KBM-7 (cell line): ENCODE results near the gene WT1.
A peak's percentile ranks its signal among the peaks of the same experiment; 100 is the strongest.
"Not testable (repeated sequence)": the region's sequence is repeated elsewhere in the genome, so short reads cannot be mapped to it uniquely, and the experiment has no call there.

Source experiments
- DNase-seq: peaks from one replicate; pipeline ENCODE4 v3.0.0-alpha.2; 2015
- in situ Hi-C: fragments of 300-500 bp; cut with MboI; formaldehyde crosslinking; loops from 2 replicates; pipeline ENCODE4 v1.14.3; 2020; ENCODE audit warnings: low sequenced_read_pairs, low pct_unique_long_range_greater_than_20kb, mixed read lengths

WT1 gene

DNA sequence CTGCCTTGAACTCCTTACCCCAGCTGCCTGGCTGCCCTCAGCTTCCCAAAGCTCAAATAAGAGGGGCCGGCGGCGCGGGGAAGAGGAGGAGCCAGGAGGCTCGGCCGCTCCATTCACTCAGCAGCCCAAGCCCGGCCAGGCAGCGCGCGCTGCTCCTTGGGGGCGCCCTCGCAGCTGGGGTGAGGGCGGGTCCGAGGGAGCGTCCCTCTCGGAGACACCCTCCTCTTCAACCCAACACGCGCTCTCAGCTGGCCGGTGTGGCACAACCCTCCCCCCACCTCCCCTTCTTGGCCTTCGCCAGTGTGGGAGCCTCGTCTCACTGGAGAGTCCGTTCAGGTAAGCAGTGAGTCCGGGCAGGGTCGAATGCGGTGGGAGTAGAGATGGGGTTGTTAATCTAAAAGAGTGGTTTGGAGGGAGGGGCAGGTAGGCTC, at the start of gene WT1:
Gene WT1, minus strand, starts transcription at position 29 of the 431 bp plus-strand sequence.
- in situ Hi-C loops: no loop called here
- DNase-seq: peak; percentile 92

DNA sequence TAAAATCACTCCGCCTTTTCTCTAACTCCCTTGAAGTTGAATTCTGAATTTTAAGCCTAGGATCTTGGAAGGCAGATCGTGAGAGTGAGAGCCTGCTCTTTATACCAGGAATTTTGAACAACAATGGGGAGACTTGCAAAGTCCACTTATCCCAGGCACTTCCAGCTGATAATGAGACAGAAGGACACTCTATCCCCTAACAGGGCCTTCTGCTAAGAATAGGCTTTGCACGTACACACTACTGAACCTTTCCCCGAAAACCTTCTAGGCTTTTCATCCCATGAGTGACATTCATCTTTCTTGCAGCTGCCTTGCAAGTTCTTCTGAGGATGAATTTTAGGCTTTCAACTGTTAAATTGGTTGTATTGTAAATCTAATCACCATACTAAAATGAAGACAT, 44.0 kb upstream of the WT1 start:
- in situ Hi-C loops: no loop called here
- DNase-seq: no peak

DNA sequence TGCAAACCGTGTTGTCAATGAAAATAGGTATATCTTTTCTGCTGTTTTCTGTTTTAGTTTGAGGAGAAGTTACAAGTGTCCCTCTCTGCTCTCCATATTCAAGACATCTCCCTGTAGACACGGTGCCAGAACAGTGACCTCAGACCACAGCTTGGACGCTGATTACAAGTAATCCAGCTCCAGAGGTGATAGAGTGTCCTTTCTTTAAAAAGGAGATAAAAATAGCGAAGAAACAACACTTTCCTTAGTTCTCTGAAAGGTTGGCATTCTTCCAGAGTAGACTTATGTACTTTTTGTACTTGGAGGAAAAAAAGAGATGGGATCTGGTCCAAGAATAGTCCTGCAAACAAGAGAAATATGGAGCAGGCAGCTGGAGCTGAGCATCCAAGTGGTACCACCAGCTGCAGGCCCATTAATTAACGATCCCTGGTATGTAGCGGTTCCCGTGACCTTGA, 43.0 kb upstream of the WT1 start:
- in situ Hi-C loops: no loop called here

DNA sequence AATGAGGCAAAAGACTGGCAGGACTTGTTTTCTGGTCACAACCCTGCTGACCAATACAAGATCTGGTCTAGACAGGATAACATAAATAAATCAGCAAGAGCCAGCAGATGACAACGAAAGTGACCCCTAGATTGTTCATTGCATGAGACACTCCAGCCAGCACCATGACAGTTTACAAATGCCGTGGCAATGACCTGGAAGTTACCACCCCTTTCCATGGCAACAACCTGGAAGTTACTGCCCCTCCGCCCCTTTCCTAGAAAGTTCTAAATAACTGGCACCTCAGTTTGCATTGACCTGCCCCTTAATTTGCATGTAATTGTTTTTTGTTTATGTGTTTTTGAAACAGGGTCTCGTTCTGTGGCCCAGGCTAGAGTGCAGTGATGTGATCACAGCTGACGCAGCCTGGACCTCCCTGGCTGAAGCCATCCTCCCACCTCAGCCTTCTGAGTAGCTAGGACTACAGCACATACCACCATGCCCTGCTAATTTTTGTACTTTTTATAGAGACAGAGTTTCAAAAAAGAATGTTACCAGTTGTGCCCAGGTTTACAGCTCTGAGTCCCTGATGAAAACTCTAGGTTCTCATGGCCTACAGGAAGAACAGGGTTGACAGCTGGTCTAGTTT, 38.1 kb upstream of the WT1 start:
- in situ Hi-C loops: no loop called here
- DNase-seq: no peak

More for the DNA sequence above, 43.0 kb upstream of the WT1 start:
- DNase-seq: no peak

GRCh38 chr11:32472226-32472625, 36.9 kb upstream of the WT1 start:
- no peak for DNase-seq
- in situ Hi-C loops: no loop called here

DNA sequence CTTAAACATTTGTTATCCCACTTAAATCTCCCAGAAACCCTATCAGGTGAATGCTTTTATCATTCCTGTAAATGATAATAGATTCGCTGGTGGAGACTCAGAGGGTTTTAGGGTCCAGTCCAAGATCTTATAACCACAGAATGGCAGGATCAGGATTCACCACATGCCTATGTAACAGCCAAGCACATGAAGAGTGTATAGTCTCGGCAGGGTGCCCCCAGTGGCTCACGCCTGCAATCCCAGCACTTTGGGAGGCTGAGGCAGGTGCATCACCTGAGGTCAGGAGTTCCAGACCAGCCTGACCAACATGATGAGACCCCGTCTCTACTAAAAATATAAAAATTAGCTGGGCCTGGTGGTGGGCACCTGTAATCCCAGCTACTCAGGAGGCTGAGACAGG, 36.2 kb upstream of the WT1 start:
- DNase-seq, in situ Hi-C loops: not testable (repeated sequence)

GRCh38 chr11:32469791-32470190, 34.5 kb upstream of the WT1 start:
- no peak for DNase-seq
- in situ Hi-C loops: no loop called here

- peak; percentile 43 for DNase-seq
- in situ Hi-C loops: no loop called here
Observed at GRCh38 chr11:32466279-32466915, 31.1 kb upstream of the WT1 start.

- no peak for DNase-seq
- in situ Hi-C loops: no loop called here
Observed at GRCh38 chr11:32464078-32464477, 28.7 kb upstream of the WT1 start.

DNA sequence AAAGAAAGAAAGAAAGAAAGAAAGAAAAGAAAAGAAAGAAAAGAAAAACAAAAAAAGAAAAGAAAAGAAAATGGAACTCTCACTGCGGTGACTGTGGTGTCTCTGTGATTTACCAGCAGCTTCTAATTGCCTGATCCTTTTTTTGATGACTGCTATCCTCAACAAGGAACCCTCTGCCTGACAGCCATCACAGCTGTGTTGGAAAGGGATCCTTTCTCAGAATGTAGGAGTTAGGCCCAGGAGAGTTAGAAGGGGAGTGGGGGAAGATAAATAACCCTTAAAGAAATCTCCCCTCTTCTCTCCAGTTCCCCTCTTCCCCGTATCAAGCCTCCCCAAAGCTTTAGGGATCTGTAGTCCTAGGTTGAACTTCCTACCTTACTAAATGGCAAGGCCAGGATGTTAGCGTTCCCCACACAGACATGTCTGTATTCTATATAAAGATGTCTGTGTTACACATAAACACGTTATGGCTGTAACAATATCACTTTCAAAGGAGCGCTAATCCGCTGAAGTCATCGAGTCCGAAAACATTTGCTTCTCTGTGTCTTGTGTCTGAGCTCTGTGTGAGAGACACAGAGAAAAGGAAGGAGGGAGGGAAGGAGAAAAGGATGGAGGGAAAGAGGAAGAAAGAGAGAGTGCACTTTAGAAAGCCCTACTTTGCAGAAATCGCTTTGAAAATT, 26.8 kb upstream of the WT1 start:
- in situ Hi-C loops: no loop called here
- no peak for DNase-seq

GRCh38 chr11:32456864-32457263, 21.5 kb upstream of the WT1 start:
- no peak for DNase-seq
- in situ Hi-C loops: no loop called here

GRCh38 chr11:32454993-32455392, 19.7 kb upstream of the WT1 start:
- DNase-seq: no peak
- in situ Hi-C loops: no loop called here

GRCh38 chr11:32451808-32452207, 16.5 kb upstream of the WT1 start:
- in situ Hi-C loops: no loop called here

GRCh38 chr11:32450372-32450771, 15.0 kb upstream of the WT1 start:
- in situ Hi-C loops: no loop called here
- no peak for DNase-seq

More at GRCh38 chr11:32451808-32452207, 16.5 kb upstream of the WT1 start:
- no peak for DNase-seq

- in situ Hi-C loops: no loop called here
- DNase-seq: peak; percentile 71
Observed at GRCh38 chr11:32448232-32448631, 12.9 kb upstream of the WT1 start.

- no peak for DNase-seq
- in situ Hi-C loops: no loop called here
Observed at GRCh38 chr11:32447252-32447651, 11.9 kb upstream of the WT1 start.

DNA sequence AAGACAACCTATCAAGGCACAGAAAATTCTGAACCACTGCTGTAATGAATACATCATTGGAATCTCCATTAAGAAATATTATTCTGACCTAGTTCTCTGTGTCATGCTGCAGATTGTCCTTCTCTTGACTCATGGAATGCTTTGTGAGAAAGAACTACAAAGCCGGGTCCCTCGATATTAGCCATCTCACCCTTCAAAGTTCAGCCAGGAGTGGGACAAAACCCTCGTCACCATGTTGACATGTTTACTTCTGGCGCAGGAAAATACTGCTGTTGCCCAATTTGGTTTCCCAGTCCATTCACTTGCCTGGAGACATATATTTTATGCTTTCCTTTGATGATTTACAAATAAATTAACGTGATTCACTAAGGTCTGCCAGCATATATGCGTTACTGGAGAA, 10.9 kb upstream of the WT1 start:
- no peak for DNase-seq
- in situ Hi-C loops: no loop called here

GRCh38 chr11:32444186-32444585, 8.8 kb upstream of the WT1 start:
- in situ Hi-C loops: no loop called here
- DNase-seq: peak; percentile 54

- in situ Hi-C loops: no loop called here
- no peak for DNase-seq
Observed at GRCh38 chr11:32440916-32441315, 5.6 kb upstream of the WT1 start.

DNA sequence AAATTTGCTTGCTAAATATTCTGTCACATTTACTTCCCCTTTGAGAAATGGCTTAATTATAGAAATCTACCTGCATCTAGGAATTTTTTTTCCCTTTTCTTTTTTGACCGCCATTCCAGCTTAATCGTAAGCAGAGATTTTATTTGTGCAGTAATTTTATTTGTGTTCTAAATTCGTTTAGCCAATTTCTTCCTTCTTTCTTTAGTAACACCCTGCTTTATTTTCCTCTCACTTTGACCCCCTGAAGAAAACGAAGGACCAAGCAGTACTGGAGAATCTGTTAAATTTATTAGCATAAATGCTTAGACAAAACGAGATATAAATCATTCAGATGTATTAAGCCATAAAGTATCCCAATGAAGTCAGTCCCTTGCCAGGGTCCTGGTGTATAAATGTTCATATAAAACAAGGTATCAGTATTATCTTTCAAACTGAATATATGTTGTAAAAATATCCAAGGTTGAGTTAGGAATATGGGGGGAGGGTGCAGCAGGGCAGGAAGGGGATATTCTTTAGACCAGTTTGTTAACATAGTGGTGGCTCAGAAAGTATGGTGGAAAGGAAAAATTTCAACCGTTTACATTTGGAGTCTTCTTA, 5.1 kb upstream of the WT1 start:
- DNase-seq: no peak
- in situ Hi-C loops: no loop called here
